Osteoblast (primary cell): ENCODE measurements around the gene TMC1. TPM values are rescaled to one million over a fixed set of nuclear protein-coding genes. Genes with fewer than 3 reads are reported as not detected.

ENCODE experiments used
- DNase-seq: peaks from one replicate; pipeline ENCODE4 v3.0.0; 2011; ENCODE audit warnings: low spot score, mixed read lengths; ENCODE audit not compliant: insufficient read length; ENCODE audit errors: missing footprints
- H2AFZ ChIP-seq: 2 replicates; pipeline ENCODE4 v1.6.0; 2011; ENCODE audit warnings: mild to moderate bottlenecking, low read length
- H3K27ac ChIP-seq: 2 replicates; pipeline ENCODE4 v1.5.1; 2011; ENCODE audit warnings: mild to moderate bottlenecking, low read depth, low read length, moderate library complexity
- H3K27me3 ChIP-seq: 2 replicates; pipeline ENCODE4 v1.6.0; 2012; ENCODE audit warnings: mild to moderate bottlenecking, control low read depth, inconsistent platforms, low read length, moderate library complexity; ENCODE audit not compliant: insufficient read depth
- H3K36me3 ChIP-seq: 2 replicates; pipeline ENCODE4 v1.5.1; 2011; ENCODE audit warnings: mild to moderate bottlenecking, low read length, control low read depth, moderate library complexity; ENCODE audit not compliant: insufficient read depth
- H3K4me1 ChIP-seq: 2 replicates; pipeline ENCODE4 v1.5.1; 2011; ENCODE audit warnings: mild to moderate bottlenecking, low read length, control low read depth, moderate library complexity; ENCODE audit not compliant: insufficient read depth
- H3K4me2 ChIP-seq: 2 replicates; pipeline ENCODE4 v1.6.0; 2011; ENCODE audit warnings: mild to moderate bottlenecking, low read length; ENCODE audit not compliant: insufficient read depth
- H3K4me3 ChIP-seq: fragments of 200-600 bp; sonication (generic); 3 replicates; pipeline ENCODE4 v1.5.1; 2012; ENCODE audit warnings: mild to moderate bottlenecking, low read length, inconsistent platforms; ENCODE audit not compliant: insufficient read depth
- H3K79me2 ChIP-seq: 2 replicates; pipeline ENCODE4 v1.6.0; 2012; ENCODE audit warnings: mild to moderate bottlenecking, low read length, control low read depth, inconsistent platforms; ENCODE audit not compliant: insufficient read depth
- H3K9me3 ChIP-seq: 2 replicates; pipeline ENCODE4 v1.5.1; 2011; ENCODE audit warnings: low read depth, low read length, control low read depth
- H4K20me1 ChIP-seq: 2 replicates; pipeline ENCODE4 v1.6.0; 2012; ENCODE audit warnings: mild to moderate bottlenecking, low read length, control low read depth; ENCODE audit not compliant: insufficient read depth
- total RNA-seq: library from RNA; depleted of rRNA; stranded (reverse); fragments of >200 nt; gene quantifications from 2 replicates; pipeline ENCODE4 v1.2.3, GENCODE V29; 2012
- TF ChIP-seq, protein P1 (sequence below): IDR thresholded peaks from 2 replicates; pipeline ENCODE4 v1.5.1; 2011; ENCODE audit warnings: mild to moderate bottlenecking, low read depth, low read length, moderate library complexity; ENCODE audit errors: extremely low read depth

Gene TMC1
- total RNA-seq, 1 donor, result under 0.01 TPM

GRCh38 chr9:72542917-72543316 lies 21.5 kb downstream of the TMC1 start:
- no peaks in the 10 kb centered on the region for H3K79me2 ChIP-seq
- peak overlapping the region; percentile 46 for H2AFZ ChIP-seq
- peak overlapping the region; percentile 51 for H3K27ac ChIP-seq
- H4K20me1 ChIP-seq, result no peaks in the 10 kb centered on the region
- peaks cover 27% of the 10 kb centered on the region for H3K4me1 ChIP-seq
- no peak overlapping the region for H3K4me2 ChIP-seq
- H3K27me3 ChIP-seq, result no peaks in the 10 kb centered on the region
- TF ChIP-seq, protein P1, sequence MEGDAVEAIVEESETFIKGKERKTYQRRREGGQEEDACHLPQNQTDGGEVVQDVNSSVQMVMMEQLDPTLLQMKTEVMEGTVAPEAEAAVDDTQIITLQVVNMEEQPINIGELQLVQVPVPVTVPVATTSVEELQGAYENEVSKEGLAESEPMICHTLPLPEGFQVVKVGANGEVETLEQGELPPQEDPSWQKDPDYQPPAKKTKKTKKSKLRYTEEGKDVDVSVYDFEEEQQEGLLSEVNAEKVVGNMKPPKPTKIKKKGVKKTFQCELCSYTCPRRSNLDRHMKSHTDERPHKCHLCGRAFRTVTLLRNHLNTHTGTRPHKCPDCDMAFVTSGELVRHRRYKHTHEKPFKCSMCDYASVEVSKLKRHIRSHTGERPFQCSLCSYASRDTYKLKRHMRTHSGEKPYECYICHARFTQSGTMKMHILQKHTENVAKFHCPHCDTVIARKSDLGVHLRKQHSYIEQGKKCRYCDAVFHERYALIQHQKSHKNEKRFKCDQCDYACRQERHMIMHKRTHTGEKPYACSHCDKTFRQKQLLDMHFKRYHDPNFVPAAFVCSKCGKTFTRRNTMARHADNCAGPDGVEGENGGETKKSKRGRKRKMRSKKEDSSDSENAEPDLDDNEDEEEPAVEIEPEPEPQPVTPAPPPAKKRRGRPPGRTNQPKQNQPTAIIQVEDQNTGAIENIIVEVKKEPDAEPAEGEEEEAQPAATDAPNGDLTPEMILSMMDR, result no peak
- no peaks in the 10 kb centered on the region for H3K36me3 ChIP-seq
- no peaks in the 10 kb centered on the region for H3K9me3 ChIP-seq
- H3K4me3 ChIP-seq, result no peak overlapping the region
- DNase-seq, result no peak

- no peak overlapping the region for H3K27ac ChIP-seq
- H3K4me2 ChIP-seq, result no peak overlapping the region
- H3K4me1 ChIP-seq, result peaks cover 18% of the 10 kb centered on the region
- H2AFZ ChIP-seq, result peak overlapping the region; percentile 49
- H3K27me3 ChIP-seq, result no peaks in the 10 kb centered on the region
- H3K79me2 ChIP-seq, result no peaks in the 10 kb centered on the region
- H3K9me3 ChIP-seq, result no peaks in the 10 kb centered on the region
- no peaks in the 10 kb centered on the region for H3K36me3 ChIP-seq
- no peak overlapping the region for H3K4me3 ChIP-seq
- no peaks in the 10 kb centered on the region for H4K20me1 ChIP-seq
- DNase-seq, result no peak
- TF ChIP-seq, protein P1, result no peak
These were observed 29.9 kb downstream of the TMC1 start for GRCh38 chr9:72551306-72551705.

GRCh38 chr9:72552356-72552755 lies 30.9 kb downstream of the TMC1 start:
- H3K4me1 ChIP-seq, result peaks cover 23% of the 10 kb centered on the region
- DNase-seq, result no peak
- H3K79me2 ChIP-seq, result no peaks in the 10 kb centered on the region
- H3K27ac ChIP-seq, result no peak overlapping the region
- no peaks in the 10 kb centered on the region for H4K20me1 ChIP-seq
- H3K27me3 ChIP-seq, result no peaks in the 10 kb centered on the region
- no peak overlapping the region for H3K4me2 ChIP-seq
- TF ChIP-seq, protein P1, result no peak
- H2AFZ ChIP-seq, result no peak overlapping the region
- H3K36me3 ChIP-seq, result no peaks in the 10 kb centered on the region
- H3K4me3 ChIP-seq, result no peak overlapping the region
- H3K9me3 ChIP-seq, result no peaks in the 10 kb centered on the region

GRCh38 chr9:72554221-72554641 lies 32.8 kb downstream of the TMC1 start:
- Histone ChIP-seq H3K9me3 (no peaks in the 10 kb centered on the region), H3K27ac (peak overlapping the region; percentile 80), H3K27me3 (no peaks in the 10 kb centered on the region), H4K20me1 (no peaks in the 10 kb centered on the region), H3K4me1 (peaks cover 34% of the 10 kb centered on the region), H3K79me2 (no peaks in the 10 kb centered on the region), H3K4me2 (peak overlapping the region; percentile 16), H3K4me3 (no peak overlapping the region), H2AFZ (peak overlapping the region; percentile 47), H3K36me3 (no peaks in the 10 kb centered on the region)
- no peak for DNase-seq
- TF ChIP-seq, protein P1, result no peak
